ENCODE data around the gene CCL4L2. TPM values are rescaled to one million over a fixed set of nuclear protein-coding genes. Genes with fewer than 3 reads are reported as not detected.
"Not testable (repeated sequence)": the region's sequence is repeated elsewhere in the genome, so short reads cannot be mapped to it uniquely, and the experiment has no call there.

Gene CCL4L2
- total RNA-seq, result not detected in 2 replicates
- not detected for polyA plus RNA-seq (2012)

- DNase-seq (ENCODE audit: low read depth), result not testable (repeated sequence)
Observed at GRCh38 chr17:36210439-36211211, at the start of gene CCL4L2. CCL4L2 (plus strand) TSS chr17:36211063.

- DNase-seq (ENCODE audit: low read depth), result not testable (repeated sequence)
Observed at GRCh38 chr17:36168836-36169235, 42.0 kb upstream of the CCL4L2 start.

- not testable (repeated sequence) for DNase-seq (ENCODE audit: low read depth)
Observed at GRCh38 chr17:36176536-36176935, 34.3 kb upstream of the CCL4L2 start, which contains the start of gene TBC1D3B. TBC1D3B (minus strand) TSS chr17:36176636; CDS start chr17:36175050, 1,586 bp downstream.

GRCh38 chr17:36181446-36182175 is 29.3 kb upstream of the CCL4L2 start:
- not testable (repeated sequence) for DNase-seq (ENCODE audit: low read depth)

GRCh38 chr17:36182176-36183000 is 28.5 kb upstream of the CCL4L2 start:
- no peak for DNase-seq (ENCODE audit: low read depth)

- peak; percentile 39 for DNase-seq (ENCODE audit: low read depth)
Observed at GRCh38 chr17:36183001-36183971, 27.6 kb upstream of the CCL4L2 start.

GRCh38 chr17:36184023-36184765 is 26.7 kb upstream of the CCL4L2 start:
- no peak for DNase-seq (ENCODE audit: low read depth)

- no peak for DNase-seq (ENCODE audit: low read depth)
Observed at GRCh38 chr17:36185416-36185815, 25.4 kb upstream of the CCL4L2 start.

GRCh38 chr17:36186810-36187763 is 23.8 kb upstream of the CCL4L2 start:
- not testable (repeated sequence) for DNase-seq (ENCODE audit: low read depth)

GRCh38 chr17:36187943-36188665 is 22.8 kb upstream of the CCL4L2 start:
- not testable (repeated sequence) for DNase-seq (ENCODE audit: low read depth)

GRCh38 chr17:36188891-36189306 is 22.0 kb upstream of the CCL4L2 start:
- DNase-seq (ENCODE audit: low read depth), result no peak

GRCh38 chr17:36189993-36190392 is 20.9 kb upstream of the CCL4L2 start:
- not testable (repeated sequence) for DNase-seq (ENCODE audit: low read depth)

GRCh38 chr17:36190549-36191330 is 20.1 kb upstream of the CCL4L2 start:
- not testable (repeated sequence) for DNase-seq (ENCODE audit: low read depth)

- no peak for DNase-seq (ENCODE audit: low read depth)
Observed at GRCh38 chr17:36193216-36193775, 17.6 kb upstream of the CCL4L2 start.

GRCh38 chr17:36194147-36194831 is 16.6 kb upstream of the CCL4L2 start:
- not testable (repeated sequence) for DNase-seq (ENCODE audit: low read depth)
